AG04449 (cell line): Measurements from ENCODE around the gene SEMA4B.

ENCODE experiments used
- CTCF ChIA-PET: fragments of 350-600 bp; formaldehyde crosslinking; extraction: SDS; loops from one replicate; lab custom pipeline; 2021; ENCODE audit warnings: antibody characterized with exemption; lab: Yijun Ruan, JAX
- POLR2A ChIA-PET: fragments of 400-600, 350-600 bp; formaldehyde crosslinking; extraction: SDS; loops from one replicate; lab custom pipeline; 2020; ENCODE audit warnings: antibody characterized with exemption, inconsistent platforms; lab: Yijun Ruan, JAX
- DNase-seq: peaks from one replicate; pipeline ENCODE4 v3.0.0-alpha.2; 2010; ENCODE audit warnings: low read depth, low spot score
- H3K4me3 ChIP-seq: 2 replicates; pipeline ENCODE4 v1.5.1; 2011; ENCODE audit warnings: low read depth, mild to moderate bottlenecking, control low read depth, low read length
- TF ChIP-seq, protein P1 (sequence below): IDR thresholded peaks from one replicate; pipeline ENCODE4 v1.5.1; 2011; ENCODE audit warnings: mild to moderate bottlenecking, moderate library complexity, low read length, control low read depth, inconsistent platforms; ENCODE audit not compliant: insufficient read depth; ENCODE audit errors: missing control alignments

The SEMA4B gene

DNA sequence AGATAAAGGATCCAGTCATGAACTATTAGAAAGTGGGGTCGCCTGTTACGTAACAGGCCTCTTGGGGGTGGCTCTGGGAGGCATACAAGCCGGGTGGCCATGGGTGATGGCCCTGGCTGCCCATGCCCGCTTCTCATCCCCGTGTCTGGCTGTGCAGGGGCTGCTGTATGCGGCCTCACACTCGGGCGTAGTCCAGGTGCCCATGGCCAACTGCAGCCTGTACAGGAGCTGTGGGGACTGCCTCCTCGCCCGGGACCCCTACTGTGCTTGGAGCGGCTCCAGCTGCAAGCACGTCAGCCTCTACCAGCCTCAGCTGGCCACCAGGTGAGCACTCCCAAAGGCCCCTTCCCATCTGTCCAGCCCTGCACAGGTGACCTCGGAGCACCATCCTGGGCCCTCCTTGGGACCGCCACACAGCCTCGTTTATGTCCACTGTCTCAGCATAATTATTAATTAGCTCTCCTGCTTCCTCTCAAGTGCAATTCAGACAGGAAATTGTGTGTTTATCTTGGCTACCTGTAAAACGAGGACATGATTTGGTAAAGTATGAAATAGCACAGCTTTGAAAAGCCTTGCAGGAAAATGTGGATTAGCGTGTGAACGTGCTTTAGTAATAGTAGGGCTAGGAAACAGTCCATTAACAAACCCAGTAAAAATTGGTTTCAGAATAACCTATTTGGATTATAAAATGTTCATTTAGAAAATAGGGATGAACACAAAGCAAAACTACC, 24.5 kb downstream of the SEMA4B start:
- no peak for DNase-seq
- ChIA-PET CTCF (no interaction called here), POLR2A (no interaction called here)
- no peak overlapping the region for H3K4me3 ChIP-seq
- TF ChIP-seq, protein P1, sequence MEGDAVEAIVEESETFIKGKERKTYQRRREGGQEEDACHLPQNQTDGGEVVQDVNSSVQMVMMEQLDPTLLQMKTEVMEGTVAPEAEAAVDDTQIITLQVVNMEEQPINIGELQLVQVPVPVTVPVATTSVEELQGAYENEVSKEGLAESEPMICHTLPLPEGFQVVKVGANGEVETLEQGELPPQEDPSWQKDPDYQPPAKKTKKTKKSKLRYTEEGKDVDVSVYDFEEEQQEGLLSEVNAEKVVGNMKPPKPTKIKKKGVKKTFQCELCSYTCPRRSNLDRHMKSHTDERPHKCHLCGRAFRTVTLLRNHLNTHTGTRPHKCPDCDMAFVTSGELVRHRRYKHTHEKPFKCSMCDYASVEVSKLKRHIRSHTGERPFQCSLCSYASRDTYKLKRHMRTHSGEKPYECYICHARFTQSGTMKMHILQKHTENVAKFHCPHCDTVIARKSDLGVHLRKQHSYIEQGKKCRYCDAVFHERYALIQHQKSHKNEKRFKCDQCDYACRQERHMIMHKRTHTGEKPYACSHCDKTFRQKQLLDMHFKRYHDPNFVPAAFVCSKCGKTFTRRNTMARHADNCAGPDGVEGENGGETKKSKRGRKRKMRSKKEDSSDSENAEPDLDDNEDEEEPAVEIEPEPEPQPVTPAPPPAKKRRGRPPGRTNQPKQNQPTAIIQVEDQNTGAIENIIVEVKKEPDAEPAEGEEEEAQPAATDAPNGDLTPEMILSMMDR: no peak

DNA sequence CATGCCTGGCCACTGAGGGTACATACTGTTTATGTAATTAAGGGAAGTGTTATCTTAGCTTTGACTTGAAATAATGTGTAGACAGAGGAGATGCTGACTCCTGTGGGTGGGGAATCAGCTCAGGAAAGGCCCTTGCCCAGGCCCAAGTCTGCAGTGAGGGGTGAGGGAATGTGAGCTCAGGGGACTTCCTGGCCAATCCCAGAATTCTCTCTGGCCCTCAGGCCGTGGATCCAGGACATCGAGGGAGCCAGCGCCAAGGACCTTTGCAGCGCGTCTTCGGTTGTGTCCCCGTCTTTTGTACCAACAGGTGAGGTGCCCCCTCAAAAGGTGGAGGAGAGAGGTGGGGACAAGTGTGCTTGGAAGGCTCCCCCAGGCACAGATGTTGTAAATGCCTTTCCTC, 26.2 kb downstream of the SEMA4B start:
- TF ChIP-seq, protein P1: no peak
- DNase-seq: no peak
- no peak overlapping the region for H3K4me3 ChIP-seq
- CTCF ChIA-PET: interaction anchor here (0.9 to 1.7 kb wide), 2 partner anchors 10 to 13 kb away, joined by 3 to 10 read pairs; no protein-coding TSS in a partner anchor
- POLR2A ChIA-PET: no interaction called here

DNA sequence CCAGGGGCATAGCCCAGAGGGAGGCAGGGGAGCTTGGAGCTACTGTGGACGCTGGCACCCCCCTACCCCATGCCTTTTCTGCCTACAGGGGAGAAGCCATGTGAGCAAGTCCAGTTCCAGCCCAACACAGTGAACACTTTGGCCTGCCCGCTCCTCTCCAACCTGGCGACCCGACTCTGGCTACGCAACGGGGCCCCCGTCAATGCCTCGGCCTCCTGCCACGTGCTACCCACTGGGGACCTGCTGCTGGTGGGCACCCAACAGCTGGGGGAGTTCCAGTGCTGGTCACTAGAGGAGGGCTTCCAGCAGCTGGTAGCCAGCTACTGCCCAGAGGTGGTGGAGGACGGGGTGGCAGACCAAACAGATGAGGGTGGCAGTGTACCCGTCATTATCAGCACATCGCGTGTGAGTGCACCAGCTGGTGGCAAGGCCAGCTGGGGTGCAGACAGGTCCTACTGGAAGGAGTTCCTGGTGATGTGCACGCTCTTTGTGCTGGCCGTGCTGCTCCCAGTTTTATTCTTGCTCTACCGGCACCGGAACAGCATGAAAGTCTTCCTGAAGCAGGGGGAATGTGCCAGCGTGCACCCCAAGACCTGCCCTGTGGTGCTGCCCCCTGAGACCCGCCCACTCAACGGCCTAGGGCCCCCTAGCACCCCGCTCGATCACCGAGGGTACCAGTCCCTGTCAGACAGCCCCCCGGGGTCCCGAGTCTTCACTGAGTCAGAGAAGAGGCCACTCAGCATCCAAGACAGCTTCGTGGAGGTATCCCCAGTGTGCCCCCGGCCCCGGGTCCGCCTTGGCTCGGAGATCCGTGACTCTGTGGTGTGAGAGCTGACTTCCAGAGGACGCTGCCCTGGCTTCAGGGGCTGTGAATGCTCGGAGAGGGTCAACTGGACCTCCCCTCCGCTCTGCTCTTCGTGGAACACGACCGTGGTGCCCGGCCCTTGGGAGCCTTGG, 27.0 kb downstream of the SEMA4B start:
- ChIA-PET POLR2A (no interaction called here), CTCF (interaction anchor here (0.9 to 1.7 kb wide), 2 partner anchors 10 to 13 kb away, joined by 3 to 10 read pairs; no protein-coding TSS in a partner anchor)
- H3K4me3 ChIP-seq: no peak overlapping the region
- TF ChIP-seq, protein P1: no peak
- DNase-seq: no peak

DNA sequence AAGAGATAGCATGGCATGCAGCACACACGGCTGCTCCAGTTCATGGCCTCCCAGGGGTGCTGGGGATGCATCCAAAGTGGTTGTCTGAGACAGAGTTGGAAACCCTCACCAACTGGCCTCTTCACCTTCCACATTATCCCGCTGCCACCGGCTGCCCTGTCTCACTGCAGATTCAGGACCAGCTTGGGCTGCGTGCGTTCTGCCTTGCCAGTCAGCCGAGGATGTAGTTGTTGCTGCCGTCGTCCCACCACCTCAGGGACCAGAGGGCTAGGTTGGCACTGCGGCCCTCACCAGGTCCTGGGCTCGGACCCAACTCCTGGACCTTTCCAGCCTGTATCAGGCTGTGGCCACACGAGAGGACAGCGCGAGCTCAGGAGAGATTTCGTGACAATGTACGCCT, 27.8 kb downstream of the SEMA4B start:
- DNase-seq: no peak
- TF ChIP-seq, protein P1: no peak
- ChIA-PET CTCF (no interaction called here), POLR2A (no interaction called here)
- H3K4me3 ChIP-seq: no peak overlapping the region

DNA sequence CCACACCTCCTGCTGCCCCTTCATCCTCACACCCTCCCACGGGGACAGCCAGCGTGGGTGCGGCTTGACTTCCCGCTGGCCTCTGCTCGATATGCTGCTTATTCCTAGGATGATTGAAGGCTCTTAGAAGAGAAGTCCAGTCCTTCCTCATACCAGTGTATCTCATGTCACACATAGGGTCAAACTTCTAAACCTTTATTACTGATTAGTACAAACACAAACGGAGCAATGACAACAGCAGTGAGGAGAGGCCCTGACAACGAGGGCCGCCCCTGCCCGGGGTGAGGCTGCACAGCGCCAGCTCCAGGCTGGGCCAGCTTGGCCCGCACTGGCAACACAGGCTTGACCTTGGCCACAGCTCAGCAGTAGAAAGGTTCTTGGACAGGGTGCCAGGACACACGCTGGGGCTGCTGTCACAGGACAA, 29.0 kb downstream of the SEMA4B start:
- CTCF ChIA-PET: interaction anchor here (4.7 kb wide), 1 partner anchor 8 kb away, joined by 59 read pairs; no protein-coding TSS in a partner anchor
- TF ChIP-seq, protein P1: no peak
- no peak for DNase-seq
- H3K4me3 ChIP-seq: no peak overlapping the region
- POLR2A ChIA-PET: no interaction called here
